ENCODE data around the gene DOK7. TPM values are rescaled to one million over a fixed set of nuclear protein-coding genes. Genes with fewer than 3 reads are reported as not detected.

Gene DOK7
- total and polyA plus RNA-seq, 2 donors (not counting 3 experiments of a cell fraction or from before 2014, with no cell fraction given): not detected

GRCh38 chr4:3415471-3416141, 47.5 kb upstream of the DOK7 start:
- Histone ChIP-seq H3K4me3 (replicated peaks in 1 of 3; ENCODE audit: insufficient read depth in 1 of 3, low read depth in 1 of 3, low read length in 3 of 3) (no peak overlapping the region), H3K27me3 (ENCODE audit: control insufficient read depth in 2 of 2, insufficient read depth in 2 of 2, low read length in 2 of 2) (no peaks in the 10 kb centered on the region), H3K79me2 (ENCODE audit: control insufficient read depth, insufficient read depth, low read length) (peaks cover 2% of the 10 kb centered on the region), H3K36me3 (ENCODE audit: control insufficient read depth in 2 of 2, extremely low read depth in 1 of 2, insufficient read depth in 2 of 2, low read length in 2 of 2) (peaks cover 0 to 29% of the 10 kb centered on the region in 2 experiments), H3K4me1 (ENCODE audit: control insufficient read depth, extremely low read depth, insufficient read depth, low read length) (no peaks in the 10 kb centered on the region), H4K20me1 (replicated peaks; ENCODE audit: control insufficient read depth, extremely low read depth, insufficient read depth, low read length) (no peaks in the 10 kb centered on the region), H3K9ac (replicated peaks; ENCODE audit: extremely low read depth, insufficient read depth, low read length) (no peak overlapping the region), H3K9me1 (replicated peaks; ENCODE audit: control insufficient read depth, extremely low read depth, insufficient read depth, low read length) (no peaks in the 10 kb centered on the region), H3K4me2 (ENCODE audit: insufficient read depth, low read length) (no peak overlapping the region), H2AFZ (ENCODE audit: low read depth, low read length) (no peak overlapping the region), H3K27ac (ENCODE audit: insufficient read depth, low read depth, low read length) (no peak overlapping the region), H3K9me3 (replicated peaks; ENCODE audit: control insufficient read depth, insufficient read depth, low read length) (no peaks in the 10 kb centered on the region)
- dilution Hi-C loops (cut with MboI; ENCODE audit: extremely low pct_ligation_motif_present, low sequenced_read_pairs): no loop called here
- TF ChIP-seq MYC (IDR thresholded peaks at IDR 0.05; ENCODE audit: low read depth, low read length) (no peak), JUN (IDR thresholded peaks at IDR 0.05; ENCODE audit: borderline replicate concordance, insufficient read depth, insufficient read length, low read depth) (no peak), MAX (IDR thresholded peaks at IDR 0.05; ENCODE audit: insufficient read depth, insufficient read length) (no peak), POLR2AphosphoS5 (IDR thresholded peaks at IDR 0.05; ENCODE audit: insufficient read depth, low read depth, low read length) (no peak), FOS (IDR thresholded peaks at IDR 0.05; ENCODE audit: borderline replicate concordance, insufficient read depth, low read length) (no peak), CTCF (IDR thresholded peaks at IDR 0.05; ENCODE audit: extremely low read depth in 1 of 2, insufficient read depth in 1 of 2, low read depth in 1 of 2, low read length in 2 of 2) (no peak), POLR2A (IDR thresholded peaks at IDR 0.05; ENCODE audit: low read depth, low read length) (no peak), GATA2 (IDR thresholded peaks at IDR 0.05; ENCODE audit: insufficient read depth, insufficient read length, low read depth, low read length) (no peak), EZH2 (IDR thresholded peaks at IDR 0.05; ENCODE audit: borderline replicate concordance, low read depth, low read length, severe bottlenecking) (no peak)
- ChIA-PET CTCF (interaction anchor here (2.7 kb wide), 1 partner anchor 69 kb away, joined by 6 read pairs; no protein-coding TSS in a partner anchor), POLR2A (no interaction called here)
- no TSS peak for BruUV-seq (replicated peaks)
- DNase-seq (ENCODE audit: low read depth, low spot score) (no peak), FAIRE-seq (no peak)
- intact Hi-C loops (cut with micrococcal nuclease): no loop called here

All from endothelial cell of umbilical vein (primary cell).